Measurements from ENCODE around the gene MME.

The MME gene

DNA sequence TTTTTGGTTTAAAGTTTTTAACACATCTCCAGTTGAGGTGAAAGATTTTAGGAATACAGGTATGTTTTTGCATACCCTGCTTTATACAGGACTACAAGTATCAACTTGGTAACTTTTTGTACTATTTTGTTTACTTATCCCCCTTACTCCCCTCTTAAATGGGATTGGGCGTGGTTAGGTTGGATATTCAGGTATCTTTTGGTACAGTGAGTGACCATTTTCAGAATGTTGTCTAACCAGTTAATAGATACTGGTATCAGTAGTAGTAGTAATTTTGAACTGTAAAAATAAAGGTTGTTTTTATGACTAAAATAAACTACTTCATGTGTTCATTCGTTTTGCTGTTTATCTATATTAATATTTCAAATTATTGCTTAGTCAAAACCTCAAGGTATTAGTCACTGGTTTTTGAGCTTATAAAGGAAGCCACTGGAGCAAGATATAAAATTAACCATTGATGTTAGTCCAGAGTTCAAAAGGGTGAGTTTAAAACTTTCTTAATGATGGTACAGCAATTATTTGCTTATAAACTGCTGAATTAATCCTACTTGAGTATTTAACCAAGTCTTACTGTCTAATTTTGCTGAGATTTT lies 3.3 kb downstream of the MME start:
- TF ChIP-seq, protein P1, sequence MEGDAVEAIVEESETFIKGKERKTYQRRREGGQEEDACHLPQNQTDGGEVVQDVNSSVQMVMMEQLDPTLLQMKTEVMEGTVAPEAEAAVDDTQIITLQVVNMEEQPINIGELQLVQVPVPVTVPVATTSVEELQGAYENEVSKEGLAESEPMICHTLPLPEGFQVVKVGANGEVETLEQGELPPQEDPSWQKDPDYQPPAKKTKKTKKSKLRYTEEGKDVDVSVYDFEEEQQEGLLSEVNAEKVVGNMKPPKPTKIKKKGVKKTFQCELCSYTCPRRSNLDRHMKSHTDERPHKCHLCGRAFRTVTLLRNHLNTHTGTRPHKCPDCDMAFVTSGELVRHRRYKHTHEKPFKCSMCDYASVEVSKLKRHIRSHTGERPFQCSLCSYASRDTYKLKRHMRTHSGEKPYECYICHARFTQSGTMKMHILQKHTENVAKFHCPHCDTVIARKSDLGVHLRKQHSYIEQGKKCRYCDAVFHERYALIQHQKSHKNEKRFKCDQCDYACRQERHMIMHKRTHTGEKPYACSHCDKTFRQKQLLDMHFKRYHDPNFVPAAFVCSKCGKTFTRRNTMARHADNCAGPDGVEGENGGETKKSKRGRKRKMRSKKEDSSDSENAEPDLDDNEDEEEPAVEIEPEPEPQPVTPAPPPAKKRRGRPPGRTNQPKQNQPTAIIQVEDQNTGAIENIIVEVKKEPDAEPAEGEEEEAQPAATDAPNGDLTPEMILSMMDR (IDR thresholded peaks at IDR 0.05) = no peak

DNA sequence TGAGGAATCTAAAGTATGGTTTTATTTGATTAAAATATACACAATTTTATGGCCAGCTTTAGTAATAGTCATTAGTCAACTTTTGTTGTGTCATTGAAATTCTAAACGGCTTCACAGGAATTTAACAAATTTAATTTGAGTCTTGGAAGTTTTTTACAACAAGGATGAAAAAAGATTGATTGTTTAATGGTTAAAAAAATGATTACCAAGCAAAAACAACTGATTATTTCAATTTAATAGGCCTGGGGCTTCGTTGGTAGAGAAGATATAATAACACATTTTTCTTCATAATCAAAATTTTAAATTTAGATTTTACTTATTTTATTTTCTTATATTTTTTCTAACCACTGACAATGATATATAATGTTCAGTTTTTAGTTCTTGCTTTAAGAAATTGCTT lies 4.4 kb downstream of the MME start:
- TF ChIP-seq, protein P1 (IDR thresholded peaks at IDR 0.05) = no peak

DNA sequence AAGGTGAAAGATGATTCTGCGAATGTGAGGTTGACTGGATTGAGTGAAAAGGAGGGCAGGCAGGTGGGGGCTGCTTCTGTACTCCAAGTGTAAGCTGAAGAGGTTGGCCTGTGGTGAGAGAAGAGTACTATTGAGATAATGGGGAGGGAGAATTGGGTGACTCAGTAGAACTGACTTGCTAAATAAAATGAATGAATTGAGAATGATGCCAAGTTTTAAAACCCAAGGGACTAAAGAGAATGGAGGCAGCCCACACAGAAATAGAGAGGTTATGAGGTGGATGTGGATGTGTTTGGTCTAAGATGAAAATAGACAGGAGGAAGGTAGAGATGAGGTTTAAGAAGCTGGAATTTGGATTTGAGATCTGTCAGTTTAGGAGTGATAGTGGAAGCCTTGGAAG lies 5.9 kb downstream of the MME start:
- TF ChIP-seq, protein P1 (IDR thresholded peaks at IDR 0.05) = no peak

DNA sequence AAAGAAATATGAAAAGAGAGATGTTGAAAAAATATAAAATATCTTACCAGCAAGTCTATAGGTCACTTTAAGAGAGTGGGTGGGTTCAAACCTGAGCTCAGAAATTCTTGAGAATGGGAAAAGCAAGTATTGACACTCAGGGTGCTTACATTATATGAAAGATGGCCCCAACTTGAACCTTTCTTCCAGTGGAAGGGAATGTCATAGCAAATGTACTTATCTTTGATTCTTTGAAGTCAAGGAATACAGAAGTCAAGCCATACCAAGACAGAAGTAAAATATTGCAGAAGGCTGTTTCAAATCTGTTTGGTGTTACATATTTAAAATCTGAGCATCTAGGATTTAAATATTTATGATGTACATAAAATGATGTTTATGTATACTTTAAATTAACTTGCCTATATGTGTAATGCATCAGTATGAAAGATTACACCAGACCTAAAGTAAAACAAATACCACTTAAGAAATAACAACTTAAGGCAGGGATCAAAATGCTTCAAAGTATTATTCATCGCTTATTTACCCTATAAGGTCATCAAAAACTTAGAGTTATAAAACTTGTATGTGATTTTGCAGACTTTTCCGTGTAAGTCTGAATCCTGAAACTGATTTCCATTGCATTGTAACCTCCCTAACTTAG lies 8.7 kb downstream of the MME start:
- TF ChIP-seq, protein P1 (IDR thresholded peaks at IDR 0.05) = no peak

DNA sequence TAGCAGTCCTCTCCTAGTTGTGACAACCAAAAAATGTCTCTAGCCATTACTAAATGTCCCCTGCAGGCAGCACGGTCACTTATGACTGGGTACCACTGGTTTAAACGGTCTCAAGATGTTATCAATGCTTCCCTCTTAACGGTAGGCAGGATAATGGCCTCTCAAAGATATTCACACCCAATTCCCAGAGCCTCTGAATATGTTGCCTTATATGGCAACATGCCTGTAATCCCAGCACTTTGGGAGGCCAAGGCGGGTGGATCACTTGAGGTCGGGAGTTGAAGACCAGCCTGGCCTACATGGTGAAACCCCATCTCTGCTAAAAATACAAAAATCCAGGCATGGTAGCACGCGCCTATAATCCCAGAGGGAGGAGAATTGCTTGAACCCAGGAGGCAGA lies 9.4 kb downstream of the MME start:
- TF ChIP-seq, protein P1 (IDR thresholded peaks at IDR 0.05) = no peak

DNA sequence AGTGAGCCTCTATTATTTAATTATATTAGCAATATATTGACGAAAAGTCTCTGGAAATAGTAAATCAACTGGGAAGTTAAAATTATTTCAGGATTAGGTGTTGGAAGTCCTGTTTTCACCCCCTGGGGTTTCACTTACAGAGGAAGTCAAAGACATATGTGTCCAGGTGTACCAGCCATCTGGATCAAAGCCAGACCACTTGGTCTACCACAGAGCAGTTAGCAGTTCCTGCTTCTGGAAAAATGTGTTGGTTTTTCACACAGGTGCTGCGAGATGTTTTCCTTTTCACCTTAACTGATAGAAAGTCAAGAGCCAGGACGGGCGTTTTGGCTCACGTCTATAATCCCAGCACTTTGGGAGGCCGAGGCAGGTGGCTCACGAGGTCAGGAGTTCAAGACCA lies 13.1 kb downstream of the MME start:
- TF ChIP-seq, protein P1 (IDR thresholded peaks at IDR 0.05) = no peak

DNA sequence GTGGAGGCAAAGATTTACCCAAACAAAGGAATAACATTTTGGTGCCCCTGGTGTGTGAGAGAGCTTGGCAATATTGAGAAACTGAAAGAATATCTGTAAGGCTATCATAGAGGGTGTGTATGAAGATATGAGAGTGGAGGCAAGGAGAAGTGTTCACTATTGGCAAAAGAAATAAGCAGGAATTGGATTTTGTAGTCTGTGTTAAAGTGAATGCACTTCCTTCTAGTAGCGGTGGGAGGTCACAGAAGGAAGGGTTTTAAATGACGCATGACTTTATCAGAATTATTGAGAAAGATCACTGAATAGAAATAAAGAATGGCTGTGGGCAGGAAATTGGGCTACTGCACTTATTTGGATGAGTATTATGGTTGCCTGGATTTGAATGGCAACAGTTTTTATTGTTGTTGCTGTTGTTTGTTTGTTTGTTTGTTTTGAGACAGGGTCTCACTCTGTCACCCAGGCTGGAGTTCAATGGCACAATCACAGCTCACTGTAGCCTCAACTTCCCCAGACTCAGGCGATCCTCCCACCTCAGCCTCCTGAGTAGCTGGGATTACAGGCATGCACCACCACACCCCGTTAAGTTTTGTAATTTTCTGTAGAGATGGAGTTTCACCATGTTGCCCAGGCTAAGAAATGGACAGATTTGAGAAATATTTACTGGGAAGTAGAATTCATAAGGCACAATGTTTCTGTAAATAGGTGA lies 16.3 kb downstream of the MME start:
- TF ChIP-seq, protein P1 (IDR thresholded peaks at IDR 0.05) = no peak

Measured in LNCAP (cell line).